HG02943 (cell line): ENCODE measurements around the gene GMDS.

Source experiments
- ATAC-seq: cut with Tn5 transposase; IDR thresholded peaks from one replicate; pipeline ENCODE4 v1.9.1; 2021; ENCODE audit warnings: mild to moderate bottlenecking, low read depth, moderate library complexity; ENCODE audit not compliant: unreplicated experiment

Gene GMDS

GRCh38 chr6:2209226-2209809 lies 36.1 kb downstream of the GMDS start:
- ATAC-seq, result no peak

- no peak for ATAC-seq
Measured at GRCh38 chr6:2208468-2208867, 36.9 kb downstream of the GMDS start.

GRCh38 chr6:2205396-2205795 lies 40.0 kb downstream of the GMDS start:
- ATAC-seq, result no peak

GRCh38 chr6:2204272-2204671 lies 41.1 kb downstream of the GMDS start:
- ATAC-seq, result no peak

DNA sequence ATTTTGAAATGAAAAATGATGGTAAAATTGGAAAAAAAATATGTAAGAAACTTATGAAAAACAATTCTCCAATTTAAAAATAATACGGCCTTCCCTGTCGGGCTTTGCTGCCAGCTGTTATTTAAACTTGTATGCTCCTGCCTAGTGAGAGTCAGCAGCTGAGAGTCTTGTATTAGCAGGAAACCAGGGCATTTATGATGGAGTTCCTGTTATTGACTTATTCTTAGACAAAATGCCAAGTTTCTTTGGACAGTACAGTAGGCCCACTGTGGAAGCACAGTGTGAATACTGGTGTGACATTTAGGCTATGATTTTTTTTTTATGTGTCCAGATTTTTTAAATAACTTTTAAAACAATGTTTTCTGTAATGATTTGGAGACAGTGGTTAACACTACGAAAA lies 42.1 kb downstream of the GMDS start:
- ATAC-seq, result no peak

DNA sequence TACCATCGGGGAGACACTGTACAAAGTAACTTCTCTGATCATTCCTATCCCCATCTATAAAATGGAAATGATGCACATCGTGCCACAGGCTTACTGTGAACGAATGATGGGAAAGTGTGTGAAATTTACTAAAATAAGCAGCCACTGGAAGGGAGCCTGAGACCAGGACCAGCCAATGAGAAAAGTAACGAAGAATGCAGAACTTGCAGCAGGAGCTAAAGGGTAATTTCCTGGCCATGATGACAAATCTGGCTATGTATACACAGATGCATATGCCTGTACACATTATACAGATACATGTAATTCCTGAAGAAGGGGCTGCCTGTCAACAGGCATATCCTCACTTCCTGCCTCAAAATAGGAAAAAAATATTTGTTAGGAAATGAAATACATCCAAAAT lies 47.4 kb downstream of the GMDS start:
- ATAC-seq, result no peak

GRCh38 chr6:2197177-2197671 lies 48.2 kb downstream of the GMDS start:
- no peak for ATAC-seq

DNA sequence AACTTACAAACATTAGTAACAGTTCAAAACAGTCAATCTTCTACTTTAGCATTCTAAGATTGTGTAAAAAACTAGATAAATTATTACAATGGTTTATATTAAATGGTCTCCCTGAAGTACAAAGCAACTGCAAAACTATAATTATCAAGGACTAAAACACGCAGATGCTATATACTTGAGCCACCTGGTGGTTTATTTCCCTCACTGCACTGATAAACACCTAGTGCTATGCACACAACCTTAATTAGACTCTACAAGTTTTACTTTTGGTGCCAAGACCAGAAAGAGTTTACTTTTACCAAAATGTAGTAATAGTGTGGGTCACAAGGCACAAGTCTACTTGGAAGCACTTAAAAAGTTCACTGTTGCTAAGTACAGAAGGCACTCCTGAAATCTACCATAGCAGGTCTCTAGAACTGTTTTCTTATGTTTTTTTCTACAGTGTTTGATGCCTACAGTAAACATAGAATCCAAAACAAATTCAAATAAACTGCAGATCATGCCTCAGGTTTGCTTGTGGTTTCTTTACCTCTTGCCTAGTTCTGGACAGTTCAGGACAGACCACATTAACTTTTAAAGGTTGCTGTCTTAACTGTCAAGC lies 49.2 kb downstream of the GMDS start:
- ATAC-seq, result no peak

DNA sequence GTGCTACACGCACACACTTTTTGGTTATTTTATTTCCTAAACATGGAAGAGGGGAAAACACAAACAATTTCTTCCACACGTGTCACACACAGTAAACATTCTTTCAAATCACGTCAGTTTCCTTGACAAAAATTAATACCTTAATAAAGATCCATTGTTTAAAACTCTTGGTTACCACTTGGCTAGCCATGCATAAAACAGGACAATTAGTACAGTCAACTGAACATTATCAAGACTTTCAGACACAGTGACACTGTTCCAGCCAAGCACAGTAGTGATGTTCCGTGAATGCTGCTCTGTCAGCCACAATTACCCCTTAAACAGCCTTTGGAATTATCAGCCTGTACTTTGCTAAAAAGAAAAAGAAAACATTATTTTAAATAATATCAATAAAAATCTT lies 50.8 kb downstream of the GMDS start:
- no peak for ATAC-seq

- ATAC-seq, result no peak
Measured at GRCh38 chr6:2193931-2194330, 51.5 kb downstream of the GMDS start.

GRCh38 chr6:2192976-2193375 lies 52.4 kb downstream of the GMDS start:
- no peak for ATAC-seq

GRCh38 chr6:2191390-2191740 lies 54.0 kb downstream of the GMDS start:
- no peak for ATAC-seq

GRCh38 chr6:2190661-2191389 lies 54.6 kb downstream of the GMDS start:
- ATAC-seq, result no peak

DNA sequence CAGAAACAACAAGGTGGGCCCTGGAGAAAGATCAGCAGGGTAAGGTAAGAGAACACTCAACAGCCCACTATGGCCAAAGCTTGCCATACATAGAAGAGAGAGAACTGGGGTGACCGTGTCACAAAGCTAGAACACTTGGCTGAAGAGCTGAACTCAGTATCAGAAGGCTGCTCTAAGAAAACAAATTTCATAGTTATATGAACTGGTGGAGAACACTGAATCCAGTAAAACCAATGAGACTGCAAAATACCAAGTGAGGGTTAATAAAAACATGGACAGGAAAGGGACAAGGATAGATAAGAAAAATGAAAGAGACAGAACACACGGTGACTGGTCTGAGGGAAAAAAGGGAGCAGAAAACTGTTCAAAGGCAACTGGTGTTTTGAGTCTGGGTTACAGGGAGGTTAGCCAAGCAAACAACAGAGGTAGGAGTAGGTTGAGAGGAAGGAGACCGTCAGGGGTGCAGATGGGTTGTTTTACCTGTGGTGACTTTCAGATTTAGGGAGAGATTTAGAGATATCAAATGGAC lies 56.5 kb downstream of the GMDS start:
- no peak for ATAC-seq

- no peak for ATAC-seq
Measured at GRCh38 chr6:2188397-2188796, 57.0 kb downstream of the GMDS start.

DNA sequence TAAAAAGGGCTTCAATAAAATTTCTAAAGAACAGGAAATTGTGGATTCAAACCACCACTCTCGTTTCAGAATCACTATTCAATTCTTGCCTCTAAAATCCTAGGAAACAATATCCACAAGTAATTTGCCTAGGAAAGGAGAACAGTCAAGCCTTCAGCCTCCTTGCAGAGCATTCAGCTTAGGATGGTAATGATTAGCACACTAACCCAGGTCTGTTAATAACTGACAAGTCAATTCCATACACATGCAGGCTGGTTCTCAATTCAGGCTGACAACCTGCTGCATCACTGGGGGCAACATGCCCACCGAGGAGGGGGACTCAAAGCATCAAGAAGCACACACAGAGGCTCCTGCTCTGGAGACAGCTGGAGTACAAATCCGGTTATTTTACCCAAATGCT lies 57.6 kb downstream of the GMDS start:
- no peak for ATAC-seq

GRCh38 chr6:2186516-2186915 lies 58.9 kb downstream of the GMDS start:
- no peak for ATAC-seq

- ATAC-seq, result no peak
Measured at GRCh38 chr6:2185466-2185865, 59.9 kb downstream of the GMDS start.

DNA sequence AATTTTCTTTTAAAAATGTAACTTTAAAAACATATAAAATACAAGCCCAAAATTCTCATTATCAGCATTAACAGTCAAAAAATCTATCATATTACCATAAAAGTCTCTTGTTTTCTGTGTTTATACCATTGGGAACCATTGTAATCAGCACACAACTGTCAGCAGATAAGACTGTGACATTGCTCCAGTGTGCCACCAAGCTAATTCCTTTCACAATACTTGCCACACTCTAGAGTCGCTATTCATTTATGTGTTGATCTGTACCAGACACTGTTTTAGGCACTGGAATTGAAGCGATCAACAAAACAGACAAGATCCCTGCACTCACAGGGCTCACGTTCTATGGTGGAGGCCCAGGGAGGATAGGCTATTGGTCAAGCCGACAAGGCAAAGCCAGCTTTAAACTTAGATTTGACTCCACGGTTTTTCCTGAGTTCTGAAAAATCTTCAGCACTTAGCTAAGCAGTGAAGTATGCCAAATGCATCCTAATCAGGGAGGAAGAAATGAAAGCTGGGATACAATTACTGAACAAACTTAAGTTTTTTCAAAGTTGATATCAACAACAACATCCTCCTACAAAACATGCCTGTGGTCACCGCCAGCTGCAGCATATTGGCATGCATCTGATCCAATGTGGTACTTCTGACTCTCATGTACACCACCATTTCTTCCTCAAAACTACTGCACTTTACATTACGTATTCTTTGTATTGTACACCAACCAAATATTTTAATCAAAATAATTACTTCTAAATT lies 60.5 kb downstream of the GMDS start:
- no peak for ATAC-seq

DNA sequence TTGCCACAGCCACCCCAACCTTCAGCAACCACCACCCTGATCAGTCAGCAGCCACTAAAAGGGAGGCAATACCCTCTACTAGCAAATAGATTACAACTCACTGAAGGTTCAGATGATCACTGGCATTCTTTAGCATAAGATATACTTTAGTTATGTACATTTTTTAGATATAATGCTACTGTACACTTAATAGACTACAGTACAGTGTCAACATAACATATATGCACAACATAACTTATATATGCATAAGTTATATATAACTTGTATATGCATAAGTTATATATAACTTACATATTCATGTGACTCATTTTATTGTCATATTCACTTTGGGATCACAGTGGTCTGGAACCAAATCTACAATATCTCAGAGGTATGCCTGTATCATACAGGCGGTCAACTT lies 61.7 kb downstream of the GMDS start:
- ATAC-seq, result no peak

- no peak for ATAC-seq
Measured at GRCh38 chr6:2183246-2183645, 62.2 kb downstream of the GMDS start.
